ENCODE results near the gene DLK1. TPM values are rescaled to one million over a fixed set of nuclear protein-coding genes. Genes with fewer than 3 reads are reported as not detected.

Gene DLK1
- polyA plus RNA-seq, 1 donor (not counting 4 experiments of a cell fraction or from before 2014, with no cell fraction given), result not detected

DNA sequence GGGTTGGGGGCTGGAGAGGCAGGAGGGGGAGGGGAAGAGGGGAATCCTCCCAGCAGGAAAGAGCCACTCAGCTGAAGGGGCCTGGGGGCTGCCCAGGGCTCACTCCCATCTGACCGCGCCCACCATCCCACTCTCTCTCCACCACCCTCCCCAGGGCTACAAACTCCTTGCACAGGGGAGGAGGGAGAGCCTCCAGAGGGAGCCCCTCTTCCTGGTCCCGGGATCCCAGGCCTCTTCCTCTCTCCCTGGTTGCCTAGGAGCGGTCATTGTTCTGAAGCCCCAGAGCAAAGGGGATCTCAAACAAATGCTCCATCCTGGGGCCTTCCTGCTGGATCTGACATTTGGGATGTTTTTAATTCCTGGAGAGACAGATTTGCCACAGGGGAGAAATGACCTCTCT, 39.8 kb upstream of the DLK1 start:
- no peaks in the 10 kb centered on the region for H3K79me2 ChIP-seq (ENCODE audit: control insufficient read depth, insufficient read depth, low read length)
- H3K36me3 ChIP-seq (ENCODE audit: control insufficient read depth in 2 of 2, extremely low read depth in 1 of 2, insufficient read depth in 2 of 2, low read length in 2 of 2), result no peaks in the 10 kb centered on the region
- H2AFZ ChIP-seq (ENCODE audit: control insufficient read depth, low read length), result no peak overlapping the region
- dilution Hi-C loops (cut with MboI; ENCODE audit: extremely low pct_ligation_motif_present, low sequenced_read_pairs), result no loop called here
- no peaks in the 10 kb centered on the region for H3K9me1 ChIP-seq (ENCODE audit: control insufficient read depth, extremely low read depth, insufficient read depth, low read length)
- no peak overlapping the region for H3K4me2 ChIP-seq (ENCODE audit: control insufficient read depth, extremely low read depth, insufficient read depth, low read depth, low read length)
- no peak overlapping the region for H3K27ac ChIP-seq (ENCODE audit: control insufficient read depth, insufficient read depth, low read length)
- peaks cover 22% of the 10 kb centered on the region for H3K4me1 ChIP-seq (ENCODE audit: control insufficient read depth, extremely low read depth, insufficient read depth, low read length)
- no peak overlapping the region for H3K4me3 ChIP-seq (ENCODE audit: control insufficient read depth in 2 of 3, extremely low read depth in 1 of 3, insufficient read depth in 2 of 3, low read depth in 1 of 3, low read length in 3 of 3)
- H3K9me3 ChIP-seq (ENCODE audit: control insufficient read depth, low read depth, low read length), result no peaks in the 10 kb centered on the region
- TF ChIP-seq CTCF (optimal IDR thresholded peaks at IDR 0.05 in 1 of 3, IDR thresholded peaks at IDR 0.05 in 1 of 3, conservative IDR thresholded peaks at IDR 0.05 in 1 of 3; ENCODE audit: extremely low read depth in 1 of 3, insufficient read depth in 2 of 3, low read length in 3 of 3) (no peak), EZH2 (IDR thresholded peaks at IDR 0.05; ENCODE audit: low read length) (no peak)
- FAIRE-seq (no peak), DNase-seq (ENCODE audit: low read depth, low spot score) (no peak)
- no peaks in the 10 kb centered on the region for H4K20me1 ChIP-seq (ENCODE audit: control insufficient read depth, extremely low read depth, insufficient read depth, low read length)
- no peak overlapping the region for H3K9ac ChIP-seq (ENCODE audit: control insufficient read depth, extremely low read depth, insufficient read depth, low read length)
- peaks cover 4% of the 10 kb centered on the region for H3K27me3 ChIP-seq (ENCODE audit: control insufficient read depth, extremely low read depth, insufficient read depth, low read length)

- Histone ChIP-seq H3K9ac (ENCODE audit: control insufficient read depth, extremely low read depth, insufficient read depth, low read length) (no peak overlapping the region), H3K79me2 (ENCODE audit: control insufficient read depth, insufficient read depth, low read length) (no peaks in the 10 kb centered on the region), H3K4me1 (ENCODE audit: control insufficient read depth, extremely low read depth, insufficient read depth, low read length) (peaks cover 27% of the 10 kb centered on the region), H4K20me1 (ENCODE audit: control insufficient read depth, extremely low read depth, insufficient read depth, low read length) (no peaks in the 10 kb centered on the region), H2AFZ (ENCODE audit: control insufficient read depth, low read length) (no peak overlapping the region), H3K4me2 (ENCODE audit: control insufficient read depth, extremely low read depth, insufficient read depth, low read depth, low read length) (no peak overlapping the region), H3K9me3 (ENCODE audit: control insufficient read depth, low read depth, low read length) (no peaks in the 10 kb centered on the region), H3K27me3 (ENCODE audit: control insufficient read depth, extremely low read depth, insufficient read depth, low read length) (peaks cover 4% of the 10 kb centered on the region), H3K27ac (ENCODE audit: control insufficient read depth, insufficient read depth, low read length) (no peak overlapping the region), H3K4me3 (ENCODE audit: control insufficient read depth in 2 of 3, extremely low read depth in 1 of 3, insufficient read depth in 2 of 3, low read depth in 1 of 3, low read length in 3 of 3) (no peak overlapping the region), H3K36me3 (ENCODE audit: control insufficient read depth in 2 of 2, extremely low read depth in 1 of 2, insufficient read depth in 2 of 2, low read length in 2 of 2) (no peaks in the 10 kb centered on the region), H3K9me1 (ENCODE audit: control insufficient read depth, extremely low read depth, insufficient read depth, low read length) (no peaks in the 10 kb centered on the region)
- TF ChIP-seq EZH2 (IDR thresholded peaks at IDR 0.05; ENCODE audit: low read length), result no peak
- TF ChIP-seq CTCF (optimal IDR thresholded peaks at IDR 0.05 in 1 of 3, IDR thresholded peaks at IDR 0.05 in 1 of 3, conservative IDR thresholded peaks at IDR 0.05 in 1 of 3; ENCODE audit: extremely low read depth in 1 of 3, insufficient read depth in 2 of 3, low read length in 3 of 3), result no peak
- DNase-seq (ENCODE audit: low read depth, low spot score) (no peak), FAIRE-seq (no peak)
- dilution Hi-C loops (cut with MboI; ENCODE audit: extremely low pct_ligation_motif_present, low sequenced_read_pairs), result no loop called here
Observed at GRCh38 chr14:100687386-100687785, 39.3 kb upstream of the DLK1 start.
